ENCODE results near the gene CACYBP. TPM values are rescaled to one million over a fixed set of nuclear protein-coding genes. Genes with fewer than 3 reads are reported as not detected.

CACYBP gene
- 186 and 209 TPM in 2 replicates for total RNA-seq (2014; rRNA removed; shearing (Covaris generic))
- 331 and 453 TPM in 2 replicates for polyA plus RNA-seq (2016; fragmentation: Nextera tagmentation; extraction: Ambion mirVana)
- long read RNA-seq, transcript CACYBP-207 (5 exons, 804 nt) = minor isoform, 5 of 242 reads
- long read RNA-seq, transcript CACYBP-201 (6 exons, 2,766 nt) = major isoform, 227 of 242 reads
- long read RNA-seq, partial matches to known transcripts = 0 of 242 reads
- long read RNA-seq, other reads (novel, unspliced or antisense) = 6 of 242 reads

- Histone ChIP-seq H3F3A (replicated peaks; ENCODE audit: low read depth) (no peaks in the 10 kb centered on the region), H3K79me2 (replicated peaks; ENCODE audit: insufficient read depth) (peaks cover 51% of the 10 kb centered on the region), H3K9me2 (ENCODE audit: insufficient read depth) (no peaks in the 10 kb centered on the region), H3K27me3 (ENCODE audit: insufficient read depth) (no peaks in the 10 kb centered on the region), H2AFZ (peak within 1 kb of the TSS; percentile 25; the same call in 1 of the 2 replicates), H3K4me2 (peak within 1 kb of the TSS; percentile 88), H3K4me3 (peak within 1 kb of the TSS; percentile 88), H3K36me3 (ENCODE audit: insufficient read depth) (no peaks in the 10 kb centered on the region; the same call in 1 of the 2 replicates), H3K27ac (ENCODE audit: low read depth) (peak within 1 kb of the TSS; percentile 95), H3K4me1 (ENCODE audit: insufficient read depth) (peaks cover 11% of the 10 kb centered on the region), H4K20me1 (replicated peaks; ENCODE audit: insufficient read depth) (peaks cover 34% of the 10 kb centered on the region)
- Mint-ChIP-seq H3K4me3 (no peak within 1 kb of the TSS; the same call in 2 of the 3 replicates), H3K27ac (peak within 1 kb of the TSS; percentile 97; the same call in 1 of the 2 replicates), H3K4me1 (peaks cover 29% of the 10 kb centered on the region; the same call in 2 of the 3 replicates), H3K36me3 (ENCODE audit: low read depth) (peaks cover 14% of the 10 kb centered on the region), H3K9me3 (no peaks in the 10 kb centered on the region), H3K27me3 (ENCODE audit: insufficient read depth, low read depth, poor library complexity) (peaks cover 3% of the 10 kb centered on the region)
- DNase-seq (ENCODE audit: low spot score) = peak; percentile 42
- ATAC-seq = peak; percentile 63
- no peak for TF ChIP-seq NANOG (IDR thresholded peaks at IDR 0.05; ENCODE audit: borderline replicate concordance)
- TF ChIP-seq ETS1 (IDR thresholded peaks at IDR 0.05) = peak; percentile 10; the same call in 1 of the 2 replicates
- TF ChIP-seq, protein P1, sequence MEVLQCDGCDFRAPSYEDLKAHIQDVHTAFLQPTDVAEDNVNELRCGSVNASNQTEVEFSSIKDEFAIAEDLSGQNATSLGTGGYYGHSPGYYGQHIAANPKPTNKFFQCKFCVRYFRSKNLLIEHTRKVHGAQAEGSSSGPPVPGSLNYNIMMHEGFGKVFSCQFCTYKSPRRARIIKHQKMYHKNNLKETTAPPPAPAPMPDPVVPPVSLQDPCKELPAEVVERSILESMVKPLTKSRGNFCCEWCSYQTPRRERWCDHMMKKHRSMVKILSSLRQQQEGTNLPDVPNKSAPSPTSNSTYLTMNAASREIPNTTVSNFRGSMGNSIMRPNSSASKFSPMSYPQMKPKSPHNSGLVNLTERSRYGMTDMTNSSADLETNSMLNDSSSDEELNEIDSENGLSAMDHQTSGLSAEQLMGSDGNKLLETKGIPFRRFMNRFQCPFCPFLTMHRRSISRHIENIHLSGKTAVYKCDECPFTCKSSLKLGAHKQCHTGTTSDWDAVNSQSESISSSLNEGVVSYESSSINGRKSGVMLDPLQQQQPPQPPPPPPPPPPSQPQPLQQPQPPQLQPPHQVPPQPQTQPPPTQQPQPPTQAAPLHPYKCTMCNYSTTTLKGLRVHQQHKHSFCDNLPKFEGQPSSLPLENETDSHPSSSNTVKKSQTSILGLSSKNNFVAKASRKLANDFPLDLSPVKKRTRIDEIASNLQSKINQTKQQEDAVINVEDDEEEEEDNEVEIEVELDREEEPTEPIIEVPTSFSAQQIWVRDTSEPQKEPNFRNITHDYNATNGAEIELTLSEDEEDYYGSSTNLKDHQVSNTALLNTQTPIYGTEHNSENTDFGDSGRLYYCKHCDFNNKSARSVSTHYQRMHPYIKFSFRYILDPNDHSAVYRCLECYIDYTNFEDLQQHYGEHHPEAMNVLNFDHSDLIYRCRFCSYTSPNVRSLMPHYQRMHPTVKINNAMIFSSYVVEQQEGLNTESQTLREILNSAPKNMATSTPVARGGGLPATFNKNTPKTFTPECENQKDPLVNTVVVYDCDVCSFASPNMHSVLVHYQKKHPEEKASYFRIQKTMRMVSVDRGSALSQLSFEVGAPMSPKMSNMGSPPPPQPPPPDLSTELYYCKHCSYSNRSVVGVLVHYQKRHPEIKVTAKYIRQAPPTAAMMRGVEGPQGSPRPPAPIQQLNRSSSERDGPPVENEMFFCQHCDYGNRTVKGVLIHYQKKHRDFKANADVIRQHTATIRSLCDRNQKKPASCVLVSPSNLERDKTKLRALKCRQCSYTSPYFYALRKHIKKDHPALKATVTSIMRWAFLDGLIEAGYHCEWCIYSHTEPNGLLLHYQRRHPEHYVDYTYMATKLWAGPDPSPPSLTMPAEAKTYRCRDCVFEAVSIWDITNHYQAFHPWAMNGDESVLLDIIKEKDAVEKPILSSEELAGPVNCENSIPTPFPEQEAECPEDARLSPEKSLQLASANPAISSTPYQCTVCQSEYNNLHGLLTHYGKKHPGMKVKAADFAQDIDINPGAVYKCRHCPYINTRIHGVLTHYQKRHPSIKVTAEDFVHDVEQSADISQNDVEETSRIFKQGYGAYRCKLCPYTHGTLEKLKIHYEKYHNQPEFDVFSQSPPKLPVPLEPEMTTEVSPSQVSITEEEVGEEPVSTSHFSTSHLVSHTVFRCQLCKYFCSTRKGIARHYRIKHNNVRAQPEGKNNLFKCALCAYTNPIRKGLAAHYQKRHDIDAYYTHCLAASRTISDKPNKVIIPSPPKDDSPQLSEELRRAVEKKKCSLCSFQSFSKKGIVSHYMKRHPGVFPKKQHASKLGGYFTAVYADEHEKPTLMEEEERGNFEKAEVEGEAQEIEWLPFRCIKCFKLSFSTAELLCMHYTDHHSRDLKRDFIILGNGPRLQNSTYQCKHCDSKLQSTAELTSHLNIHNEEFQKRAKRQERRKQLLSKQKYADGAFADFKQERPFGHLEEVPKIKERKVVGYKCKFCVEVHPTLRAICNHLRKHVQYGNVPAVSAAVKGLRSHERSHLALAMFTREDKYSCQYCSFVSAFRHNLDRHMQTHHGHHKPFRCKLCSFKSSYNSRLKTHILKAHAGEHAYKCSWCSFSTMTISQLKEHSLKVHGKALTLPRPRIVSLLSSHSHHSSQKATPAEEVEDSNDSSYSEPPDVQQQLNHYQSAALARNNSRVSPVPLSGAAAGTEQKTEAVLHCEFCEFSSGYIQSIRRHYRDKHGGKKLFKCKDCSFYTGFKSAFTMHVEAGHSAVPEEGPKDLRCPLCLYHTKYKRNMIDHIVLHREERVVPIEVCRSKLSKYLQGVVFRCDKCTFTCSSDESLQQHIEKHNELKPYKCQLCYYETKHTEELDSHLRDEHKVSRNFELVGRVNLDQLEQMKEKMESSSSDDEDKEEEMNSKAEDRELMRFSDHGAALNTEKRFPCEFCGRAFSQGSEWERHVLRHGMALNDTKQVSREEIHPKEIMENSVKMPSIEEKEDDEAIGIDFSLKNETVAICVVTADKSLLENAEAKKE (CRISPR knock-in tag; IDR thresholded peaks at IDR 0.05) = no peak
- peak; percentile 79 for TF ChIP-seq POLR2AphosphoS5 (IDR thresholded peaks at IDR 0.05; ENCODE audit: low read depth)
- no peak for TF ChIP-seq JUNB (IDR thresholded peaks at IDR 0.05; ENCODE audit: unreplicated experiment)
Observed at GRCh38 chr1:174999936-175000696, at the start of gene CACYBP. TSS of gene CACYBP (plus strand) at chr1:174999947. CDS start at chr1:175000181, 234 bp downstream.
